ENCODE results near the gene GAREM1. TPM values are rescaled to one million over a fixed set of nuclear protein-coding genes. Genes with fewer than 3 reads are reported as not detected.
A peak's percentile ranks its signal among the peaks of the same experiment; 100 is the strongest.

GAREM1 gene
- total RNA-seq, 1 donor from 2014 or later, result 11.6 TPM

DNA sequence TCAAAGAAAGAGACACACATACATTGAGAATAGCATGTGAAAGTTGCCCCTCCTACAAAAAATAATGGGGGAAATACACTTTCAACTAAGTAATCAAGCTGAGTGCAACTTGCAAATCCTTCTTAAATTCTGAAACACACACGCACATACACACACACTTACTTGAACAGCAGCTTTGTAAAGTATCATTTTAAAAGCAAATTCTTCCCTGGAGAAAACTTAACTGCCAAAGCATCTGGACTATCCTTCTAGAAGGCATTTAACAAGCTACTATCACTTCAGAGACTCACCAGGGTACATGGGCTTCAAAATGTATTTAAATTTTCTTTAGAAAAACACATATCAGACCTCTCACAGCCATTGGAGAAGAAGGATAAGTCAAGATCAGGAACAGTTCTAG is 15.3 kb downstream of the GAREM1 start:
- DNase-seq, result peak; percentile 47

- no peak for DNase-seq
These were observed 16.1 kb downstream of the GAREM1 start for GRCh38 chr18:32454593-32454992.

- DNase-seq, result no peak
These were observed 19.8 kb downstream of the GAREM1 start for GRCh38 chr18:32450874-32451273.

- no peak for DNase-seq
These were observed 20.5 kb downstream of the GAREM1 start for GRCh38 chr18:32450026-32450691.

DNA sequence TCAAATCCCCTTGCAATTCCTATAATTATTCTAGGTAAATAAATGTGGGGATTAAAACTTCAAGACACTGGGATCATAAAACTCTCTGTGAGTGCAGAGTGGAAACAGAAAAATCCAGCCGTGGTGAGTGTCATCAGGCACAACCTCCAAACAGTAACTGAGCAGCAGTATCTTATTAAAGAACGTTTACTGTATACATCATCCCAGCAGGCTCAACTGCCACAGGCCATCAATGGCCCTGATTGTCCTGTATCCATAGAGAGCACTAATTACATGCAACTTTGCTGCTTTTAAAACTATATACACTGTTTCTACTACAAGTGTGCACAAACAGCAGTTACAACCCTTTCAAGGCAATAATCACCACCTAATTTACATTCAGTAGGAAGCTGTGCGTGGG is 23.9 kb downstream of the GAREM1 start:
- DNase-seq, result no peak

GRCh38 chr18:32445846-32446245 is 24.8 kb downstream of the GAREM1 start:
- no peak for DNase-seq

DNA sequence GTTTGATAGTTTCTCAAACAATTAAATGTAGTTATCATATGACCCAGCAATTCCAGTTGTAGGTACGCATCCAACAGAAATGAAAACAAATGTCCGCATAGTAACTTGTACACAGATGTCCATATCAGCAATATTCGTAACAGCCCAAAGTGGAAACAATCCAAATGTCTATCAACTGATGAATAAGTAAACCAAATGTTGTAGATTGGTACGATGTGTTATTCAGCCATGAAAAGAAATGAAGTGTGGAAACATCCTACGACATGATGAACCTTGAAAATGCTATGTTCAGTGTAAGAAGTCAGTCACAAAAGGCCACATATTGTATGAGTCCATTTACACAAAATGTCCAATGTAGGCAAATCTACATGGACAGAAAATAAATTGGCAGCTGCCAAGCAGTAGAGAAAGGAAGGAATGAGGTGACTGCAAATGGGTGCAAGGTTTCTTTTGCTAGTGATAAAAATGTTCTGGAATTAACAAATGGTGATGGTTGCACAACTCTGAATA is 26.9 kb downstream of the GAREM1 start:
- no peak for DNase-seq

- no peak for DNase-seq
These were observed 27.5 kb downstream of the GAREM1 start for GRCh38 chr18:32443033-32443705.

DNA sequence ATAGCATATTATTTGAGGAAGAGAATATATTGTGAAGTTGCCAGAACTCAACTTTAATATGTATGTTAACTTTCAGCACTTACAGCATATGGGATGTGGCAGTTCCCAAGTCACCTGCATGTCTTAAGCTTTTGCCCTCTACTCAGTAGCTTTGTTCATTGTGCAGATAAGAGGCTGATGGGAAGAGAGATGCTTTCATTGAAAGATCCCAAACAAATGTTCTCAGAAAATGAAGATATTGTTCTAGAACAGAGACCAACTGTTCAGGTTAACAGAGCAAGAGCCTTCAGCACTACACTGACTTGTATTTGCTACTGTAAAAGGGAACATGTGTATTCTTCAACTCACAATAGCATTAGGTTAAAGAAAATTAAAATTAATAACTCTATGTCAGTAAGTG is 28.1 kb downstream of the GAREM1 start:
- no peak for DNase-seq

DNA sequence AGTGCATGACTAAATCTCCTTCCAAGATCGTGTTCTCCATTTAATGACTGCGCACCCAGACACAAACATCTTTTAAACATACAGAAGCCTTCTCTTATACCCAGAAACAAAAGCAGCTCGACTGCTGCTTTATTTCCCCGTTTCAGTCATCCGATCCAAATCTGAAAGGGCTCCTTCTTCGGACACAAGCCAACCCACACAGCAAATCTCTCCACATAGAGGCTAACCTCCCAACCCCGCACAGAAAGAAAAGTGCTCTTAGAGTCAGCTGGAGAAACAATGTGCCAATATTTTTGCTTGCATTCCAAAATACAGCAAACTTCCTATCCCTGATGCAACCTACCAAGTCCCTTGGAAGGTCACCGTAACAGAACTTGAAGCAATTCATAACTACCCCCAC is 29.1 kb downstream of the GAREM1 start:
- no peak for DNase-seq

GRCh38 chr18:32440518-32440917 is 30.2 kb downstream of the GAREM1 start:
- DNase-seq, result no peak

- no peak for DNase-seq
These were observed 30.9 kb downstream of the GAREM1 start for GRCh38 chr18:32439802-32440201.

- no peak for DNase-seq
These were observed 31.4 kb downstream of the GAREM1 start for GRCh38 chr18:32439241-32439640.

DNA sequence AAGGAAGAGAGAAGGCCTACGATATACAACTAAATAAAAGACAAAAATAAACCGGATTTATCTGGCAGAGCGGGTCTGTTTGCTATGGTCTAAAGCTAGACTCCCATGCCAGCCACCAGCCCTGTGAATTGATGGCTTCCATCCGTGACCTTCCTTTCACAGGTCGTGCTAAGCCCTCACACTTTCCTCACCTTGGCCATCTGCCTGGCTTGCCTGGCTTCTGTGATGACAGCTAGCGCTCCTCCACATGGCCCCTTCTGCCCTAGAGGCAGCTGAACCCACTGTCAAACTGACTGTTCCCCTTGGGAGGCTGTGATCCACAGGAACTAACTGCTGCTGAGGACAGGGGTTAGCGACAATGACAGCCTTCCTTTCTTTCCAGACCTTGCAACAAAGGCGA is 32.5 kb downstream of the GAREM1 start:
- no peak for DNase-seq

GRCh38 chr18:32437100-32437834 is 33.4 kb downstream of the GAREM1 start:
- no peak for DNase-seq

GRCh38 chr18:32435631-32436500 is 34.8 kb downstream of the GAREM1 start:
- DNase-seq, result no peak

GRCh38 chr18:32431753-32432152 is 38.9 kb downstream of the GAREM1 start:
- no peak for DNase-seq

DNA sequence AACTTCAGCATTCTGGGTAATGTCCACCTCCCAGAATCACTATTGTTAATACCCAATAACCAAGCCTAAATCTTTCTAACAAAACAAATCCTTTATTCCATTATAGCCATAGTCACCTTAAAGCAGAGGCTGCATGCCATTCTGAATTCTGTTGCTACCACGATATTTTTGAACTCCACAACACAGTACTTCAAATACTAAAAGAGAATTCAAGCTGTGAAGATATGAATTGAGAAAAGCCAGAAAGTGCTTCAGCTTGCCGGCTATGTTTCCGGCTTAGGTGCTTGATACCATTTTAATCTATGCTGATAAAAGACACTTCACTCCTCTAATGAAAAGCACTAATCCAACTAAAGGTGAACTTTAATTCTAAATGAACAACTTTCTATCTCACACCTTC is 41.3 kb downstream of the GAREM1 start:
- DNase-seq, result no peak

- no peak for DNase-seq
These were observed 43.4 kb downstream of the GAREM1 start for GRCh38 chr18:32427084-32427900.

GRCh38 chr18:32425466-32425865 is 45.2 kb downstream of the GAREM1 start:
- no peak for DNase-seq

DNA sequence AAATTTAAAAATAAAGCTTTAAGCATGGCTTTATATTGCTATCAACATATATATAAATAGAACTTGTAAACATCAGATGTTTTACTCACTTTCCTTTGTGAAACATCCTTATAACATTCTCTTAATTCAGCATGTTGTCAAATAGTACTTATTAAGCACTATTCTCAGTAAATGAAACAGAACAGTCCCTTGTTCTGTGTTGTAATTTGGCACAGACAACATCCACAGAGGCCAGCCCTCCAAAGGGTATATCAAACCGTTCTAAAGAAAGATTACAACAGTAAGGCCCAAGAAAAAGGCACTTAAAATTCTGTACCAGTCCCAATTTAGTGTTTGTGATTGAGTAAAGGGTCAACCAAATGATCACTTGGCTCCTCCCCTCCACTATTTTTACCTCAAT is 46.0 kb downstream of the GAREM1 start:
- no peak for DNase-seq
